PC-3 (cell line): ENCODE data around the gene LRFN3.

Source experiments
- EZH2phosphoT487 ChIP-seq: fragments of 300-600 bp; sonication (generic); IDR thresholded peaks from 2 replicates; pipeline ENCODE4 v1.6.1; 2018; ENCODE audit warnings: mild to moderate bottlenecking, antibody characterized with exemption, low read length, borderline replicate concordance
- TF ChIP-seq, protein P1 (sequence below): fragments of 300-600 bp; sonication (generic); conservative IDR thresholded peaks from 2 replicates; pipeline ENCODE4 v1.5.1; 2017; ENCODE audit warnings: antibody characterized with exemption, low read depth, mild to moderate bottlenecking, low read length

DNA sequence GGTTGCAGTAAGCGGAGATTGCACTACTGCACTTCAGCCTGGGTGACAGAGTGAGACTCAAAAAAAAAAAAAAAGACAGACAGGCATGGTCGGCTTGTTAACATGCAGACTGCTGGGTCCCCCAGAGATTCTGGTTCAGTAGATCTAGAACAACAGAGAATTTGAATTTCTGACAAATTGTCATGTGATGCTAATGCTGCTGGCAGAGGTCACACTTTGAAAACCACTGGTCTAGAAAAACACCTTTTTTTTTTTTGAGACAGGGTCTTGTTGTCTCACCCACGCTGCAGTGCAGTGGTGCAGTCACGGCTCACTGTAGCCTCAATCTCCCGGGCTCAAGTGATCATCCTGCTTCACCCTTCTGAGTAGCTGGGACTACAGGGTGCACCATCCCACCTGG lies 7.7 kb upstream of the LRFN3 start:
- TF ChIP-seq, protein P1, sequence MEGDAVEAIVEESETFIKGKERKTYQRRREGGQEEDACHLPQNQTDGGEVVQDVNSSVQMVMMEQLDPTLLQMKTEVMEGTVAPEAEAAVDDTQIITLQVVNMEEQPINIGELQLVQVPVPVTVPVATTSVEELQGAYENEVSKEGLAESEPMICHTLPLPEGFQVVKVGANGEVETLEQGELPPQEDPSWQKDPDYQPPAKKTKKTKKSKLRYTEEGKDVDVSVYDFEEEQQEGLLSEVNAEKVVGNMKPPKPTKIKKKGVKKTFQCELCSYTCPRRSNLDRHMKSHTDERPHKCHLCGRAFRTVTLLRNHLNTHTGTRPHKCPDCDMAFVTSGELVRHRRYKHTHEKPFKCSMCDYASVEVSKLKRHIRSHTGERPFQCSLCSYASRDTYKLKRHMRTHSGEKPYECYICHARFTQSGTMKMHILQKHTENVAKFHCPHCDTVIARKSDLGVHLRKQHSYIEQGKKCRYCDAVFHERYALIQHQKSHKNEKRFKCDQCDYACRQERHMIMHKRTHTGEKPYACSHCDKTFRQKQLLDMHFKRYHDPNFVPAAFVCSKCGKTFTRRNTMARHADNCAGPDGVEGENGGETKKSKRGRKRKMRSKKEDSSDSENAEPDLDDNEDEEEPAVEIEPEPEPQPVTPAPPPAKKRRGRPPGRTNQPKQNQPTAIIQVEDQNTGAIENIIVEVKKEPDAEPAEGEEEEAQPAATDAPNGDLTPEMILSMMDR, result no peak
- TF ChIP-seq EZH2phosphoT487, result no peak
